Left forelimb (tissue), 1 donor: ENCODE measurements around the gene DAPK1.

Source experiments
- DNase-seq: peaks from one replicate; pipeline ENCODE4 v3.0.0-alpha.2; 2018; ENCODE audit warnings: low spot score

Gene DAPK1

GRCh38 chr9:87516926-87517290 is 19.2 kb downstream of the DAPK1 start:
- DNase-seq = no peak

DNA sequence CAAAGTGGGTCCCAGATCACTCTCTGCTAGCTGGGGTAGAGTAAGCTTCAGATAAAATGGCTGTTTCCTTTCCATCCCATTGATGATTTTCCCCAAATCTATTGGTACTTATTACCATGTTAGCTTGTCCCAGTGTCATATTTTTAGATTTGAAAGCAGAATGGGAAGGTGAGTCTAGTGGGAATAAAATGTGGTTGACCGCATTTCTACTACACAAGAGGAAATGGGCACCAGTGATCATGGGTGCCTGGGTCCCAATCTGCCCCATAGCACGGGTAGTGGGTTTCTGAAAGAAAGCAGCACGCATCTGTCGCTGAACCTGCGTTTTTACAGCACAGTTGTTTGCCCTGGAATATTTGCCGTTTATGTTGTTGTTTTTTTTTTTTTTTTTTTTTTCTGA is 20.1 kb downstream of the DAPK1 start:
- DNase-seq = no peak

GRCh38 chr9:87518702-87519335 is 21.2 kb downstream of the DAPK1 start:
- DNase-seq = no peak

DNA sequence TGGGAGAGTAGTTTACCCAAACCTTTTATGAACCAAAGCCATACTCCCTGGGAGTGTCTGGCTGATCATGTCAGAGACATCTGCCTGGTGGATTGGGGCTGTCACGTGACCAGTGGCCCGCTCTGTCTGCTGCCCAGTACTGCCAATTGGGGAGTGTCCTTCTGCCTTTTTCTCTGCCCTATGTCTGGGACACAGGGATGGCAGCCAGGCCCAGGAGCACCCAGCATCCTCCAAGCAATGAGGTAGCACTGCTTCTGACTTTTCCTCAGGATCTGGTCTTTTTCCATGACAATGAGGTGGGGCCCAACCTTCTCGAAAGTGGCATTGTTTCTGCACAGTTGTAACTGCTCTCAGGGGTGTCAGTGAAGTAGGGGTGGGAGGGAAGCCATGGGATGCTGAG is 21.8 kb downstream of the DAPK1 start:
- no peak for DNase-seq

GRCh38 chr9:87520172-87520683 is 22.6 kb downstream of the DAPK1 start:
- no peak for DNase-seq

DNA sequence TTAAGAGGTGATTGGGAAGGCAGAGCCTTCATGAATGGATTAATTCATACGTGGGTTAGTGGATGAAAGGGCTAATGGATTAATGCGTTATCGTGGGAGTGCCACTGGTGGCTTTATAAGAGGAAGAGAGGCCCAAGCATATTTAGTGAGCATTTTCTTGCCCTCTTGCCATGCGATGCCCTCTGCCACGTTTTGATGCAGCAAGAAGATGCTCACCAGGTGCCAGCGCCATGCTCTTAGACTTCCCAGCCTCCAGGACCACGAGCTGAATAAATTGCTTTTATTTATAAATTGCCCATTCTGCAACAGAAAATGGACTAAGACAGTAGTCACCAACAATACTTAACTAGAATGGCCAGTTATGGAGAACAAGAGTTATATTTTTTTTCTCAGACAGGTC is 24.2 kb downstream of the DAPK1 start:
- DNase-seq = no peak

DNA sequence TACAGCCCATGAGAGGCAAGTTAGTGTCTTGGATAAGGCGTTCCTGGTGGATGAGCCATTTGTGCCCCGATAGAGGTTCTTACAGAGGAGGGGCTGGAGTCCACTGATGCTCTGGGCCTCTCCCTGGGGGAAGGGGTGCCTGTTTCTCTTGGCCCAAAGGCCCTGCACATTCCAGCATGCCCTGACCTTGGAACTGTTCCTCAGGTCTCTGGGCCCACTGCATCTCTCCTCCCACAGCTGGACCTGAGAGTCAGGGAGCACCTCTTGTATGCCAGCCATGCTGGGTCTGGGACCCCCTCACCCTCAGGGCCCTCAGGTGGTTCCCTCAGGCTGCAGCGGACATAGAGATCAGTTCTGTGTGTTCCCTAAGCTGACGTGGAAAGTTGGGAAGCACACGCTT is 26.4 kb downstream of the DAPK1 start:
- no peak for DNase-seq

- DNase-seq = no peak
Observed at GRCh38 chr9:87525546-87526303, 28.1 kb downstream of the DAPK1 start.

DNA sequence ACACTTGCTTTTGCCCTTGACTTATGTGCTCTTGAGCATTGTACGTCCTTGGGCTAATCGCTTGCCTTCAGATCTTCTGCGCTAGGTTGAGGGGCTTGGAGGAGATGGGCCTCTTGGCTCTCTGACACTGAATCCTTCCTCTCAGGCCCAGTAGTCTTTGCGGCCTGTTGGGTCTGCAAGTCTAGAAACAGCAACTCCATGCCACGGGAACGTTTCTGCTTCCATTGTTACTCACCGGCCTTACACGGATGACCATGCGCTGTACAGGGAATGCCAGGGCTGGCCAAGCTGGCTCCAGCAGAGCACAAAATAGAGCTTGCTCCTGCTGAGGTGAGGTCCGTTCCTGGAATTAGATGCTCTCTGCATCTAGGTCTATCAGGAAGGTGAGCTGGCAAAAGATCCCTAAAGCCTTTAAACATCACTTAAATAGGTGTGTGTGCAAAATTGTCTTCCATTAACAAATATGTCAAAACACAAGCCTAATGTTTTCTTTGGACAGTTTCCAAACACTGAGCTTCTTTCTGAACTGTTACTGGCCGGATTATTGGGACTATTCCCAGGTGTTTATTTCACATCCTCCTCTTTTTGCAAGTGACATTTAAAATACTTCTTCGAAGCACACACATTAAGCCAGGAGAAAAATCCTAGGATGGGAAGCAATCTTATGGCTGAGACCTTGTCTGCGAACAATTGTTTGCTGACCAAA is 29.7 kb downstream of the DAPK1 start:
- DNase-seq = no peak

DNA sequence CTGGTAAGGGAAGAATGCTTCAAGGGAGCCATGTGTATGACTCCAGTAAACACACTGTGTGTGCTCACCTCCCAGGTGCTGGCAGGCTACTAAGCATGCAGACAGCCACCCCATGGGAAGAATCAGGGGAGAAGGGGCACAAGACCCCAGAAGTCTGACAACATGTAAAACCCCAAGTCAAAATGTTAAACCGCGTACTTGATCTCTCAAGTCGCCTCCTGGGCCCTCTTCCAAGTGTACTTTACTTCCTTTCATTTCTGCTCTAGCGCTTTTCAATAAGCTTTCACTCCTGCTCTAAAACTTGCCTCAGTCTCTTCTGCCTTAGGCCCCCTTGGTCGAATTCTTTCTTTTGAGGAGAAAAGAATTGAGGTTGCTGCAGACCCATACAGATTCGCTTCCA is 31.3 kb downstream of the DAPK1 start:
- no peak for DNase-seq

GRCh38 chr9:87529671-87530070 is 32.0 kb downstream of the DAPK1 start:
- no peak for DNase-seq

- DNase-seq = no peak
Observed at GRCh38 chr9:87530716-87531115, 33.0 kb downstream of the DAPK1 start.

DNA sequence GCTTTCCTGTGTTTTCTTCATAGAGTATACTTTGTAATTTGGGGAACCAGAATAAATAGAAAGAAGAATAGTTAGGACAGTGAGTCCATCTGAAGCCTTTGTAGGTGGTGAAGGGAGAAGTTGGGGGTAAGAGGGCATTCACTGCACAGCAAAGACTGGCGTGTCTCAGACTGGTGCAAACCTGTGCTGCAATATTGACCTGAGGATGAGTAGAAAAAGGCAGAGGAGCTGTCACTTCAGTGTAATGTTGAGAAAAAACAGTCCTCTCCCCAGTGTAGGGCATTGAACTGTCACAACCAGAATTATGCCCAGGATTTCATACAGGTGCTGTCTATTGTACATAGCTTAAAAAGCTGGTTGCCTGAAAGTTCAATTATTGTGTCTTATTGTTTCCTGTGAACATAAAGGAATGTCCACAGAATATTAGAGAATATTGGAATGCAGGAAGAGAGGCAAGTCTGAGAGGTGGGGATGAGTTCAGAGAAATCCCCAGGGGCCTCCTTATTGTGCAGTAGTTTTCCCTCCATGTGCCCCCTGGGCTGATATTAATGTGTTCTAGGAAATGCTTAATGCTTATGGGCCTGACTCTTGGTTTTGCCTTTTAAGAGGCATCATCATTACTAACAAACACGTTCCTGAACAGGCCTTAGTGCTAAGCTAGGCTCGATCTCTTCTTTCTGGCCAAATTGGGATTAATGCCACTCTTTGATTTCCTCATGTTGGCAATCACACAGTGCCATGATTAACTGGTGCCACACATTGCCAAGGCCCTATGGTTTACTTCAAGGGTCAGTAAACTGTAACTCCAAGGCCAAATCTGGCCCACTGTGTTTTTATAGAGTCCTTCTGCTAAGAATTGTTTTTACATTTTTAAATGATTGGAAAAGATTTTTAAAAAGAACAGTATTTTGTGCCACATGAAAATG is 34.0 kb downstream of the DAPK1 start:
- no peak for DNase-seq

GRCh38 chr9:87533271-87533670 is 35.6 kb downstream of the DAPK1 start:
- DNase-seq = no peak

DNA sequence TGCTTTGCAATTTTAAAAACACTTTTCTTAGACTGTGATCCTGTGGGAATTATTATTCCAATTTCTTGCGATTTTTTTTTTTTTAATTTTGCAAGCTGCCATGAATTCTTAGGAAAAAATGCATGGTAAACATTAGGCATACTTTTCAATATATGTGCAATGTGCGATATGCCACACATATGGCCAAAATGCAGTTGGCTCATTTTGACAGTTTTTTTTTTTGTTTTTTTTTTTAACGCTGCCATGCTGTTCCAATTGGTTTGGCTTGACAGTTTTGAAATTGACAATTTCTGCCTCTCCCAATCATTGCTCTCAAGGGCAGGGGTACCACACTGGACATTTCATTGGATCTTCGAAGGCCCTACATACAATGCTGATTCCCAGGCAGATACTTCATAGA is 36.4 kb downstream of the DAPK1 start:
- no peak for DNase-seq

- no peak for DNase-seq
Observed at GRCh38 chr9:87534957-87535356, 37.3 kb downstream of the DAPK1 start.

GRCh38 chr9:87535817-87536539 is 38.3 kb downstream of the DAPK1 start:
- no peak for DNase-seq

DNA sequence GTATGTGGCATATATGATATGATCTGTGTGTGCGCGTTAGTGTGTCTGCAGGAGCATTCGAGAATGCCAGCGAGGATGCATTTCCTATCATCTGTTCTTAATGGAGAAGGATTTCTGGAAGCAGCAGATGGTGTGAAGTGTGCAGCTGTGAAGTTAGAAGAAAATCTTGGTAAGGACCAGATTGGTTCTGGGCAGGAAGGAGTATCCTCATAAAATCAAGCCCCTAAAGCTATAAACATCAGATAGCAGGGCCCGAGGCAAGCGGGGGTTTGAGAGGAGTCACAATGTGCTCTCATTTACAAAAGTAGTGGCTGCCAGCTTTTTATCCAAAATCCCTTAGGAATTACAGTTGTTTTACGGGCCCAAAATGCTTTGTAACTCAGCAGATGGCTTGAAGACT is 40.0 kb downstream of the DAPK1 start:
- DNase-seq = no peak

GRCh38 chr9:87540444-87541105 is 42.9 kb downstream of the DAPK1 start:
- no peak for DNase-seq

DNA sequence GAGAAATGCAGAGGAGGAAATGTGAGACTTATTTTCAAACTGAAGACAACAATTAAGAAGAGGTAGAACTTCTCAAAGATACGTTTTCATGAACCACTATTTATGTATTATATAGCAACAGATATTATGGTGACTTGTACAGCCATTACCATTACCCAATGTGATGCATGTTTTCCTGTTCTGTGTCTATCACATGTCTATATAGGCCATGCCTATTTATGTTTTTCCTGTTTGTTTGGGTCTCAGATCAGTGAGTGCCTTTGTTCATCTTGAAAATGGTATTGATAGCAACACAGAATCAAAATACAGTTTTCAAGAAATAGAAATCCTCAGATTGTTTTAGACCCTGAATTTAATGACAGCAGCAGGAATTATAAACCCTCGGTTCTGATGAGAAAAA is 44.0 kb downstream of the DAPK1 start:
- DNase-seq = no peak

DNA sequence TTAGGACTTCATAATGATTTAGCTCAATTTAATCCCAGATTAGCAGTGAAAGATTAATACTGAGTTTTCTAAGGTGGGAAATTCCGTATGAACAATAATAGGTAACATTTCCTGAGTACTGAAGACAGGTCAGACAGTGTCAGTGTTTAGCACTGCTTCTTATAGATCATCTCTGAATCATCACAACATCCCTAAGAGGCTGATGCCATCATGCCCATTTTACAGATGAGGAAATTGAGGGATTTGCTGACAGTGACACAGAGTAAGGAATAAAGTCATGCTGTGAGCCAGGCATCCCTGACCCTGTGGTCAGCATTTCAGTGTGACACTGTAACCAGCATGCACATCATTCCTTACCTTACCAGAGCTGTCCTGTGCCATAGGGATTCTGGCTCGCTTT is 44.5 kb downstream of the DAPK1 start:
- no peak for DNase-seq
